ENCODE data around the gene RAB23. TPM values are rescaled to one million over a fixed set of nuclear protein-coding genes. Genes with fewer than 3 reads are reported as not detected.

RAB23 gene
- total RNA-seq, result 20.5 and 21.0 TPM in 2 replicates

GRCh38 chr6:57221936-57222742 is at the start of gene RAB23:
TSS of gene RAB23 (minus strand) at chr6:57222307. CDS start at chr6:57210380, 11,927 bp downstream.

GRCh38 chr6:57172136-57173055 is 49.7 kb downstream of the RAB23 start, which contains the start of gene BAG2:
TSS of gene BAG2 (plus strand) at chr6:57172326. CDS start at chr6:57172698, 372 bp downstream.

Other genes starting within 250 kb of the RAB23 start
- 20.7 and 21.3 TPM in 2 replicates for gene KIAA1586, start 175.6 kb downstream of the RAB23 start, total RNA-seq
- 77.7 and 85.2 TPM in 2 replicates for gene ZNF451, start 132.1 kb downstream of the RAB23 start, total RNA-seq
- 6.3 and 8.0 TPM in 2 replicates for gene BAG2, start 50.0 kb downstream of the RAB23 start, total RNA-seq
- 41.5 and 46.2 TPM in 2 replicates for gene PRIM2, start 95.3 kb upstream of the RAB23 start, total RNA-seq